ENCODE data around the gene CASP4. TPM values are rescaled to one million over a fixed set of nuclear protein-coding genes. Genes with fewer than 3 reads are reported as not detected.
A peak's percentile ranks its signal among the peaks of the same experiment; 100 is the strongest.

Gene CASP4
- total RNA-seq, 1 experiment from 2014 or later: 21.1 TPM

DNA sequence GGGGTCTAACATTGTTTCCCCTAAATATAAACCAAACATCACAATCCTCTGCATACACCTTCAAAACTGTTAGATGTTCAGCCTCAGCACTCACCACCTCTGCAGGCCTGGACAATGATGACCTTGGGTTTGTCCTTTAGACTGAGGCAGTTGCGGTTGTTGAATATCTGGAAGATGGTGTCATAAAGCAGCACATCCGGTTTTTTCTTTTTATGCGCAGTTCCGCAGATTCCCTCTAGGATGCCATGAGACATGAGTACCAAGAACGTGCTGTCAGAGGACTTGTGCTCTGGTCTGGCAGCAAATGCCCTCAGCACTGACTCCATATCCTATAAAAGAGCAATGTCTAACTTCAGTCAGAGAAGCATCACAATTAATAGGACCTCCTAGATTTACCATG, 31.8 kb upstream of the CASP4 start:
- intact Hi-C loops (cut with micrococcal nuclease): no loop called here
- H3K9me2 ChIP-seq (ENCODE audit: insufficient read depth): no peaks in the 10 kb centered on the region
- H3K4me1 ChIP-seq (ENCODE audit: control insufficient read depth in 1 of 2, insufficient read depth in 2 of 2, low read length in 2 of 2): peaks cover 0 to 12% of the 10 kb centered on the region in 2 experiments; a peak in 2 of 4 replicates
- H3K27me3 ChIP-seq (ENCODE audit: insufficient read depth, low read length): no peaks in the 10 kb centered on the region
- H3K4me2 ChIP-seq (ENCODE audit: low read length): 0 out of 2 replicates have a peak overlapping the region, but pooled peaks have one; percentile 18
- POLR2A ChIA-PET: no interaction called here
- ATAC-seq (peak; percentile 83), DNase-seq (ENCODE audit: low read depth, low spot score) (peak; percentile 37)
- no peak overlapping the region for H3K4me3 ChIP-seq (replicated peaks in 1 of 2; ENCODE audit: low read depth in 1 of 2, low read length in 2 of 2)
- H3K9me3 ChIP-seq (ENCODE audit: control insufficient read depth in 1 of 2, insufficient read depth in 1 of 2, low read depth in 1 of 2, low read length in 2 of 2): no peaks in the 10 kb centered on the region
- H3K9ac ChIP-seq (ENCODE audit: low read length): no peak overlapping the region
- no TSS peak for BruUV-seq (replicated peaks)
- H2AFZ ChIP-seq (ENCODE audit: low read depth, low read length, poor library complexity, severe bottlenecking): peak overlapping the region; percentile 82
- H3K27ac ChIP-seq (ENCODE audit: low read depth, low read length): no peak overlapping the region
- TF ChIP-seq, protein P1, sequence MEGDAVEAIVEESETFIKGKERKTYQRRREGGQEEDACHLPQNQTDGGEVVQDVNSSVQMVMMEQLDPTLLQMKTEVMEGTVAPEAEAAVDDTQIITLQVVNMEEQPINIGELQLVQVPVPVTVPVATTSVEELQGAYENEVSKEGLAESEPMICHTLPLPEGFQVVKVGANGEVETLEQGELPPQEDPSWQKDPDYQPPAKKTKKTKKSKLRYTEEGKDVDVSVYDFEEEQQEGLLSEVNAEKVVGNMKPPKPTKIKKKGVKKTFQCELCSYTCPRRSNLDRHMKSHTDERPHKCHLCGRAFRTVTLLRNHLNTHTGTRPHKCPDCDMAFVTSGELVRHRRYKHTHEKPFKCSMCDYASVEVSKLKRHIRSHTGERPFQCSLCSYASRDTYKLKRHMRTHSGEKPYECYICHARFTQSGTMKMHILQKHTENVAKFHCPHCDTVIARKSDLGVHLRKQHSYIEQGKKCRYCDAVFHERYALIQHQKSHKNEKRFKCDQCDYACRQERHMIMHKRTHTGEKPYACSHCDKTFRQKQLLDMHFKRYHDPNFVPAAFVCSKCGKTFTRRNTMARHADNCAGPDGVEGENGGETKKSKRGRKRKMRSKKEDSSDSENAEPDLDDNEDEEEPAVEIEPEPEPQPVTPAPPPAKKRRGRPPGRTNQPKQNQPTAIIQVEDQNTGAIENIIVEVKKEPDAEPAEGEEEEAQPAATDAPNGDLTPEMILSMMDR (IDR thresholded peaks at IDR 0.05 in 2 of 3, conservative IDR thresholded peaks at IDR 0.05 in 1 of 3; ENCODE audit: borderline replicate concordance in 1 of 3, insufficient read depth in 1 of 3, low read depth in 2 of 3, low read length in 2 of 3): peak in 2 of 3 experiments; percentile 36 to 40; a peak in 3 of 6 replicates
- TF ChIP-seq EZH2 (IDR thresholded peaks at IDR 0.05) (no peak), YY1 (IDR thresholded peaks at IDR 0.05; ENCODE audit: extremely low read depth, insufficient replicate concordance, low read depth, low read length) (no peak)
- CTCF ChIA-PET: interaction anchor here (1.2 kb wide), 1 partner anchor 9 kb away, joined by 4 read pairs; no protein-coding TSS in a partner anchor
- no peaks in the 10 kb centered on the region for H3K36me3 ChIP-seq (ENCODE audit: control insufficient read depth in 1 of 2, insufficient read depth in 2 of 2, low read length in 2 of 2)
- no peaks in the 10 kb centered on the region for H3K79me2 ChIP-seq (ENCODE audit: insufficient read depth, low read length)
- RAD21 ChIA-PET (ENCODE audit: low non-redundant PET in 1 of 2, low total read pairs in 2 of 2, uncharacterized antibody in 2 of 2, unreplicated experiment in 2 of 2): no interaction called here
- H4K20me1 ChIP-seq (ENCODE audit: insufficient read depth): no peaks in the 10 kb centered on the region

DNA sequence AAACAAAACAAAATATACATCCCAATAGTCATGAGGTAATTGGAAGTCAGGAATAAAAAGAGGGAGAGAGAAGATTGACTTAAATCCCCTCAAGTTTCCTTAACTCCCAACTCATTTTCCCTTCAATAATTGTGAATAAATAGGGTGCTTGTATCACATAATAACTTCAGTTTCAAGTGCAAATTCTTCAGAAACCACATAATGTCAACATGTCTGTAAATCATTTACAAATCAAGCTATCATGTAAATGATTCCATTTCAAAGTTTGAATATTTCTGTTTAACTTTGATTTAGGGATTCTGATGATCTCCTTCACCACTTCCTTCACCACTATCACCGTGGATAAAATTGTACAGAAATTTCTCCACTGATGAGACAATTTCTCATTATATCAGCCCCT, 31.3 kb upstream of the CASP4 start:
- ChIA-PET CTCF (no interaction called here), RAD21 (ENCODE audit: low non-redundant PET in 1 of 2, low total read pairs in 2 of 2, uncharacterized antibody in 2 of 2, unreplicated experiment in 2 of 2) (no interaction called here), POLR2A (no interaction called here)
- DNase-seq (ENCODE audit: low read depth, low spot score) (no peak), ATAC-seq (no peak)
- H3K27me3 ChIP-seq (ENCODE audit: insufficient read depth, low read length): no peaks in the 10 kb centered on the region
- no peaks in the 10 kb centered on the region for H3K9me3 ChIP-seq (ENCODE audit: control insufficient read depth in 1 of 2, insufficient read depth in 1 of 2, low read depth in 1 of 2, low read length in 2 of 2)
- intact Hi-C loops (cut with micrococcal nuclease): no loop called here
- TF ChIP-seq ZFX (IDR thresholded peaks at IDR 0.05) (no peak), SP1 (IDR thresholded peaks at IDR 0.05; ENCODE audit: low read depth) (no peak), EZH2 (IDR thresholded peaks at IDR 0.05) (no peak), SRF (IDR thresholded peaks at IDR 0.05; ENCODE audit: low read depth) (no peak), RAD21 (IDR thresholded peaks at IDR 0.05; ENCODE audit: low read depth) (no peak), FOSL1 (IDR thresholded peaks at IDR 0.05; ENCODE audit: low read depth) (no peak), TCF7L2 (IDR thresholded peaks at IDR 0.05; ENCODE audit: borderline replicate concordance, extremely low read depth, insufficient read depth, insufficient read length) (no peak), POLR2AphosphoS5 (IDR thresholded peaks at IDR 0.05; ENCODE audit: low read depth, low read length) (no peak), ELF1 (IDR thresholded peaks at IDR 0.05; ENCODE audit: borderline replicate concordance, low read depth) (no peak), EGR1 (IDR thresholded peaks at IDR 0.05; ENCODE audit: low read depth) (no peak)
- TF ChIP-seq, protein P1 (IDR thresholded peaks at IDR 0.05 in 2 of 3, conservative IDR thresholded peaks at IDR 0.05 in 1 of 3; ENCODE audit: borderline replicate concordance in 1 of 3, insufficient read depth in 1 of 3, low read depth in 2 of 3, low read length in 2 of 3): no peak
- H3K4me2 ChIP-seq (ENCODE audit: low read length): 0 out of 2 replicates have a peak overlapping the region, but pooled peaks have one; percentile 18
- BruUV-seq (replicated peaks): no TSS peak
- no peaks in the 10 kb centered on the region for H3K79me2 ChIP-seq (ENCODE audit: insufficient read depth, low read length)
- peaks cover 0 to 12% of the 10 kb centered on the region in 2 experiments; a peak in 2 of 4 replicates for H3K4me1 ChIP-seq (ENCODE audit: control insufficient read depth in 1 of 2, insufficient read depth in 2 of 2, low read length in 2 of 2)
- H3K9me2 ChIP-seq (ENCODE audit: insufficient read depth): no peaks in the 10 kb centered on the region
- no peak overlapping the region for H3K27ac ChIP-seq (ENCODE audit: low read depth, low read length)
- H3K36me3 ChIP-seq (ENCODE audit: control insufficient read depth in 1 of 2, insufficient read depth in 2 of 2, low read length in 2 of 2): no peaks in the 10 kb centered on the region
- H4K20me1 ChIP-seq (ENCODE audit: insufficient read depth): no peaks in the 10 kb centered on the region
- no peak overlapping the region for H3K4me3 ChIP-seq (replicated peaks in 1 of 2; ENCODE audit: low read depth in 1 of 2, low read length in 2 of 2)
- H2AFZ ChIP-seq (ENCODE audit: low read depth, low read length, poor library complexity, severe bottlenecking): peak overlapping the region; percentile 82
- no peak overlapping the region for H3K9ac ChIP-seq (ENCODE audit: low read length)
